Left colon (tissue), 2 donors: ENCODE results near the gene ATOSB. TPM values are rescaled to one million over a fixed set of nuclear protein-coding genes. Genes with fewer than 3 reads are reported as not detected.
"Not testable (repeated sequence)": the region's sequence is repeated elsewhere in the genome, so short reads cannot be mapped to it uniquely, and the experiment has no call there.

Experiments used
- ATAC-seq: fragments of 200-7000 bp; cut with Tn5 transposase; one replicate; pipeline ENCODE4 v1.9.1; 2020; ENCODE audit warnings: mild to moderate bottlenecking, moderate library complexity
- DNase-seq, 2 donors: peaks; one replicate each; pipeline ENCODE4 v3.0.0-alpha.2; 2020
- intact Hi-C, 2 donors: fragments of 100-400 bp; cut with DNase I in 1 of 2; cut with micrococcal nuclease in 1 of 2; formaldehyde crosslinking; loops; one replicate each; pipeline versions ENCODE4 v1.11.2 to v1.14.0; 2022; cut with DNase I, micrococcal nuclease
- long read RNA-seq: library from polyadenylated mRNA; unstranded; transcript quantifications from one replicate; pipeline ENCODE4 v2.0.0, GENCODE V29; 2021
- total RNA-seq, 2 donors: library from RNA; stranded (reverse); fragmentation: NEBNext Ultra II Directional; extraction: Animal tissue kit (Norgen Biotek cat#: 25700); gene quantifications; one replicate each; pipeline ENCODE4 v1.2.1, GENCODE V29; 2021
- donor health status: DM: no; HTN: no; CAD: no.
- donor health status: DM: yes; HTN: yes; CAD: no.

Gene ATOSB
- total RNA-seq: 10 to 100 TPM; 38.4 to 46.4 TPM
- long read RNA-seq, partial matches to known transcripts: 30 of 34 reads
- long read RNA-seq, other reads (novel, unspliced or antisense): 4 of 34 reads

- intact Hi-C loops: loop anchor here in 1 of 2 donors (5.0 kb wide), 2 partner anchors 141 to 361 kb away; no protein-coding TSS in a partner anchor
- ATAC-seq (peak; percentile 67), DNase-seq (peak; percentile 98)
Measured at GRCh38 chr9:35115680-35116538, at the start of gene ATOSB. TSS of gene ATOSB (minus strand) at chr9:35115862. CDS start at chr9:35108274, 7,588 bp downstream.

GRCh38 chr9:35164711-35165110 lies 49.0 kb upstream of the ATOSB start:
- ATAC-seq: no peak
- intact Hi-C loops: no loop called here
- no peak for DNase-seq

- no peak for ATAC-seq
- DNase-seq: no peak
- intact Hi-C loops: no loop called here
Measured at GRCh38 chr9:35163413-35163812, 47.8 kb upstream of the ATOSB start.

GRCh38 chr9:35162605-35163315 lies 47.1 kb upstream of the ATOSB start:
- intact Hi-C loops: no loop called here
- ATAC-seq (peak; percentile 20), DNase-seq (no peak)

GRCh38 chr9:35161713-35162604 lies 46.3 kb upstream of the ATOSB start, which contains the start of gene UNC13B:
TSS of gene UNC13B (plus strand) at chr9:35162009. CDS start at chr9:35162284, 275 bp downstream.
- intact Hi-C loops: no loop called here
- ATAC-seq: peak; percentile 94
- DNase-seq: peak; percentile 96 to 97

- DNase-seq (no peak), ATAC-seq (no peak)
- intact Hi-C loops: no loop called here
Measured at GRCh38 chr9:35158501-35159280, 43.0 kb upstream of the ATOSB start.

- intact Hi-C loops, ATAC-seq, DNase-seq: not testable (repeated sequence)
Measured at GRCh38 chr9:35157836-35158235, 42.2 kb upstream of the ATOSB start.

- DNase-seq (no peak), ATAC-seq (no peak)
- intact Hi-C loops: no loop called here
Measured at GRCh38 chr9:35156781-35157180, 41.1 kb upstream of the ATOSB start.

- intact Hi-C loops: no loop called here
- DNase-seq (no peak), ATAC-seq (no peak)
Measured at GRCh38 chr9:35152926-35153325, 37.3 kb upstream of the ATOSB start.

GRCh38 chr9:35147941-35148563 lies 32.4 kb upstream of the ATOSB start:
- intact Hi-C loops, ATAC-seq, DNase-seq: not testable (repeated sequence)

- ATAC-seq (no peak), DNase-seq (no peak)
- intact Hi-C loops: no loop called here
Measured at GRCh38 chr9:35142037-35142436, 26.4 kb upstream of the ATOSB start.

GRCh38 chr9:35140093-35140492 lies 24.4 kb upstream of the ATOSB start:
- no peak for ATAC-seq
- intact Hi-C loops: no loop called here
- DNase-seq: no peak

- ATAC-seq (no peak), DNase-seq (no peak)
- intact Hi-C loops: no loop called here
Measured at GRCh38 chr9:35136866-35137265, 21.2 kb upstream of the ATOSB start.

- ATAC-seq (no peak), DNase-seq (no peak)
- intact Hi-C loops: no loop called here
Measured at GRCh38 chr9:35135988-35136387, 20.3 kb upstream of the ATOSB start.

- DNase-seq (no peak), ATAC-seq (no peak)
- intact Hi-C loops: no loop called here
Measured at GRCh38 chr9:35134920-35135319, 19.3 kb upstream of the ATOSB start.

- DNase-seq (peak; percentile 91), ATAC-seq (peak; percentile 56)
- intact Hi-C loops: loop anchor here in 1 of 2 donors (5.0 kb wide), 2 partner anchors 140 to 360 kb away; no protein-coding TSS in a partner anchor
Measured at GRCh38 chr9:35116898-35117551, 1.4 kb upstream of the ATOSB start.

GRCh38 chr9:35116539-35116897 lies 856 bp upstream of the ATOSB start:
- DNase-seq (no peak), ATAC-seq (no peak)
- intact Hi-C loops: loop anchor here in 1 of 2 donors (5.0 kb wide), 2 partner anchors 141 to 361 kb away; no protein-coding TSS in a partner anchor
